HG03575 (cell line): Measurements from ENCODE around the gene C5AR1.
"Not testable (repeated sequence)": the region's sequence is repeated elsewhere in the genome, so short reads cannot be mapped to it uniquely, and the experiment has no call there.

Source experiments
- ATAC-seq: cut with Tn5 transposase; IDR thresholded peaks from one replicate; pipeline ENCODE4 v1.9.1; 2021; ENCODE audit not compliant: unreplicated experiment, insufficient number of reproducible peaks, low FRiP score; ENCODE audit errors: extremely low read depth

Gene C5AR1

DNA sequence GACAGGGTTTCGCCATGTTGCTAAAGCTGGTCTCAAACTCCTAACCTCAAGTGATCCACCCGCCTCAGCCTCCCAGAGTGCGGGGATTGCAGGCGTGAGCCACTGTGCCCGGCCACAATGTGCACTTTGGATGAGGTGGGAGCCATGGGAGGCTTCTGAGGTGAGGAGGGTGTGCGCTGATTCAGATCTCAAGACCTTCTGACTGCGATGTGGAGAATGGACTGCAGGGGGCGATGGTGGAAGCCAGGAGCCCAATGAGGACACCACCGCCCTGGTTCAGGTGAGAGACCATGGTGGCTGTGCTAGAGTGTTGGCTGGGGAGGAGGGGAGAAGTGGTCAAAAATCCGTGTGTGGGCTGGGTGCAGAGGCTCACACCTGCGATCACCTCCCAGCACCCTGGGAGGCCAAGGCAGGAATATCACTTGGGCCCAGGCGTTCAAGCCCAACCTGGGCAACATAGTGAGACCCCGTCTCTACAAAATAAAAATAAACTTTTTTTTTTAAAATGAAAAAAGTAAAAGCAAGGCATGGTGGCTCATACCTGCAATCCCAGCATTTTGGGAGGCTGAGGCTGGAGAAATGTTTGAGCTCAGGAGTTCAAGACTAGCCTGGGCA is 29.4 kb upstream of the C5AR1 start:
- no peak for ATAC-seq

DNA sequence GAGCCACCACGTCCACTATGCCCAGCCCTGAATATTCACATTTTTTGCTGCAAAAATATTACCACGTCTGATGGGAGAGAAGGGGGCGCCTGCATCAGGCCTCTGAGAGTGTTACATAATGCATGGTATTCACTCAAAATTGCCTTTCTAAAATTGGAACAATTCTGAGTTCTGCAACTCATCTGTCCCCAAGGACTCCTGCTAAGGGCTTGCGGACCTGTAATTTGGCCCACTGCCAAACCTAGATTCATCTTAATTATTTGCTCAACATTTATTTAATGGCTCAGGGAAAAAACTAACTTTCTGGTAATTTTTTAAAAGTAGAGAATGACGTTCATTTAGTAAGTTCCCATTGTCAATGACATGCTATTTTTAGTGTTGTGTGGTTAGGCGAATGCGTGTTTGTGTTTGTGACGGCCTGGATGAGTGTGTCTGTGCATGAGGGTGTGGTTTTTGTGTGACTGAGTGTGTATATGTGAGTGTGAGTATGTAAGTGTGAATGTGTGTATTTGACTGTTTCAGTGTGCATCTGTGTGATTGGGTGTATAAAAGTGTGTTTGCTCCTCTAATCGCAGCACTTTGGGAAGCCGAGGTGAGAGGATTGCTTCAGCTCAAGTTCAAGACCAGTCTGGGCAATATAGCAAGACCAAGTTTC is 26.1 kb upstream of the C5AR1 start:
- no peak for ATAC-seq

DNA sequence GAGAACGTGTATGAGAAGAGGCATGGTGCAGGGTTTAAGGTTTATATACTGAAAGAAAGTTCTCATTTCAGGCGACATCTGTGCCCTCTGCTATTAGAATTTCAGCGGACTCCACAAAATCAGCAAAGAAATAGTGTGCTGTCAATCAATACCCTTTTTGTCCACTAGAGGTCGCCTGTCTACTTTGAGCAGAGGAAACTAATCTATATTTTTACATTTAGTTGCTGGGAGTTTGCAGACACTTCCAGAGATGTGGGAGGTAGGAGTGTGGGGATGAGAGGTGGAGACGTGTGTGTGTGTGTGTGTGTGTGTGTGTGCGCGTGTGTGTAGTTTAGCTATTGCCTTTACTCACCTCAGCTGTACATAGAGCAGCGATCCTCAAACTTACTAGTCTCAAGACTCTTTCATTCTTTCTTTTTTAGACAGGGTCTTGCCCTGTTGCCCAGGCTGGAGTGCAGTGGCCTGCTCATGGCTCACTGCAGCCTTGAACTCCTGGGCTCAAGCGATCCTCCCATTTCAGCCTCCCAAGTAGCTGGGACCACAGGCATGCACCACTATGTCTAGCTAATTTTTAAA is 25.2 kb upstream of the C5AR1 start:
- ATAC-seq = no peak

GRCh38 chr19:47296036-47296435 is 13.6 kb upstream of the C5AR1 start:
- ATAC-seq = no peak

DNA sequence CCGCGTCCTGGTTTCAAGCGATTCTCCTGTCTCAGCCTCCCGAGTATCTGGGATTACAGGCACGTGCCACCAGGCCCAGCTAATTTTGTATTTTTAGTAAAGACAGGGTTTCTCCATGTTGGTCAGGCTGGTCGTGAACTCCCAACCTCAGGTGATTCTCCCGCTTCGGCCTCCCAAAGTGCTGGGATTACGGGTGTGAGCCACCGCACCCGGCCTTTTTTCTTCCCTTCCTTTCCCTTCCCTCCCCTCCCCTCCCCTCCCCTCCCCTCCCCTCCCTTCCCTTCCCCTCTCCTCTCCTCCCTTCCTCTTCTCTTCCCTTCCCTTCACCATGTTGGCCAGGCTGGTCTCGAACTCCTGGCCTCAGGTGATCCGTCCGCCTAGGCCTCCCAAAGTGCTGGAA is 8.8 kb upstream of the C5AR1 start:
- not testable (repeated sequence) for ATAC-seq

DNA sequence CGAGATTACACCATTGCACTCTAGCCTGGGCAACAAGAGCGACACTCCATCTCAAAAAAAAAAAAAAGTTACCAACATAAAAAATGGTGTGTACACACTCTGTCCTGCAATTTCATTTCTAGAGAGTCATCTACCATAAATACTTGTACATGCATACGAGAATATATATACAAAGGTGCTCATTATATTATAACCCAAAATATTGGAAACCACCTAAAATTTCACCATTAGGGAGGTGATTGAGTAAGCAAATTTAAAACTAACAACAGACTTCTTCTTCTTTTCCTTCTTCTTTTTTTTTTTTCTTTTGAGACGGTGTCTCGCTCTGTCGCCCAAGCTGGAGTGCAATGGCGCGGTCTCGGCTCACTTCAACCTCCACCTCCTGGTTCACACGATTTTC is 7.4 kb upstream of the C5AR1 start:
- no peak for ATAC-seq

DNA sequence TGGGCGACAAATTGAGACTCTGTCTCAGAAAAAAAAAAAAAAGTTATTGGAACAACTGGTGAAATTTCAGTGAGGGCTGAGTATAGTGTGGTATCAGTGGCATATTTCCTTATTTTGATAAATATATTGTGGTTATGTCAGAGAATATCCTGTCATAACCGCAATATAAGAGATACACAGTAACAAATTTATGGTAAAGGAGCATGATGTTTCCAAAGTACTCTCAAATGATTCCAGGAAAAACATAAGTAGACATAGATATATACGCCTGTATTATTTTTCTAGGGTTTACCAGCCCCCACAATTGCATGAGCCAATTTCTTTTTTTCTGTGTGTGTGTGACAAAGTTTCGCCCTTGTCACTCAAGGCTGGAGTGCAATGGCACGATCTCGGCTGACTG is 5.7 kb upstream of the C5AR1 start:
- ATAC-seq = no peak

DNA sequence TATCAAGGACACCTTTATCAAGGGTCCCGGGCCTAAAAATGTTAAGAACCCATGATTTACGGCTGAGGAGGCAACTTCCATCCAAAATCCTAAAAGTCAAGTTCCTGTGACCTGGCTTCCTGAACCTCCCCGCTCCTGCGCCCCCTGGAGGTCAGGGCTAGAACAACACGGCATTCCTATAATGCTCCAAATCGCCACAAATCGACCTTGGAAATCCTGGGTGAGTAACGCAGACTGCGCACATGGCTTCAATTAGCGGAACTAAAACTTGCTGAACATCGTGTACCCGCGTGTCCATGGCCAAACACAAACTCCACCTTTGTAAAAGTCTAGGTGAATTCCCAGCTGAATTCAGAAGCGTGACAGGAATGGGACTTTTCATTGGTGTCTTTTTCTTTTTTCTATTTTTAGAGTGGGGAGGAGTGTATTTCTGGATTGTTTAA is 4.3 kb upstream of the C5AR1 start:
- no peak for ATAC-seq

DNA sequence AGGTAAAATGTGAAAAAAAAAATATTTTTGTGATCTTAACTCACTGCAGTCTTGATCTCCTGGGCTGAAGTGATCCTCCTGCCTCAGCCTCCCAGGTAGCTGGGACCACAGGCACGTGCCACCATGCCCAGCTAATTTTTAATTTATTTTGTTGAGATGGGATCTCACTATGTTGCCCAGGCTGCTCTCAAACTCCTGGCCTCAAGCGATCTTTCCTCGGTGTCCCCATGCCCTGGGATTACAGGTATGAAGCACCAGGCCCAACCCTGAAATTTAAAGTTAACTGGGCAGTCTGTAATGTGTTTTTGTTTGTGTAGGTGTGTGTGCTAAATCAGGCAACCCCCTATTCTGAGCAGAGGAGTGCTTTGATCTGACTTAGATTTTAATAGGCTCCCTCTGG is 3.4 kb upstream of the C5AR1 start:
- ATAC-seq = no peak

DNA sequence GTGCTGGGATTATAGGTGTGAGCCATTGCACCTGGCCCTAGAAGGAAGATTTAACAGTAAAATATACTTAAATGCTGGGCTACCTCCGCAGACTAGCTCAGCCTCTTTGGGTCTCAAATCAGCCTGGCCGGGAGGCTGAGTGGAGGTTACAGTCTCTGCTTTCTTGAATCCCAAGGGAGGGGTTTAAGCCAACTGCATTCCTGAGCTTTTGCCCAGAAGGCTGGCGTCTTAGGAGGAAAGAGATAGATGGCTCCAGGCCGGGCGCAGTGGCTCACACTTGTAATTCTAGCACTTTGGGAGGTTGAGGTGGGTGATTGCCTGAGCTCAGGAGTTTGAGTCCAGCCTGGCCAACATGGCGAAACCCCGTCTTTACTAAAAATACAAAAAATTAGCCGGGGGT is 623 bp upstream of the C5AR1 start:
- no peak for ATAC-seq

GRCh38 chr19:47310323-47310722 is 662 bp downstream of the C5AR1 start:
- no peak for ATAC-seq

GRCh38 chr19:47310819-47311218 is 1.2 kb downstream of the C5AR1 start:
- ATAC-seq = no peak

DNA sequence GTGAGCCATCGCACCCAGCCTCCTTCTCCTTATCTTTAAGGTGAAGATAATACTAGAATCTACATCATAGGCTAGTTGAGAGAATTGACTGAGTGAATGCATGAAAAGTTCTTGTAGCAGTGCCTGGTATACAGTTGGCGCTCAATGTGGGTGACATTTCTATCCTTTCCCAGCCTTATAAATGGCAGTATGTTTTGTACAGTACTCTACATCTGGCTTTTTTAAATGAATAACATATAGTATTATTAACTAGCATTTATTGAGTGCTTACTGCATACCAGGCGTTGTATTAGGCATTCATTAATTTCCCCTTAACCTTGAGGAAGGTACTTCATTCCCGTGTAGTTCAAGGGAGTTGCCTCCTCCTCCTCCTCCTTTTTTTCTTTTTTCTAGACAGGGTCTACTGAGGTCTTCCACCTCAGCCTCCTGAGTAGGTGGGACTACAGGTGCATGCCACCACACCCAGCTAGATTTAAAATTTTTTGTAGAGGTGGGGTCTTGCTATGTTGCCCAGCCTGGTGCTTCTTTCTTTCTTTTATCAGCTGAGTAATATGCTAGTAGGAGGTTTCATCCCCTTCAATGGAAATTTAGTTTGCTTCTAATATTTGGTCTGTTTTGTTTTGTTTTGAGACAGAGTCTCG is 2.8 kb downstream of the C5AR1 start:
- ATAC-seq = no peak

- ATAC-seq = no peak
These were observed 4.2 kb downstream of the C5AR1 start for GRCh38 chr19:47313754-47314295.

GRCh38 chr19:47315125-47315821 is 5.6 kb downstream of the C5AR1 start:
- no peak for ATAC-seq

- ATAC-seq = no peak
These were observed 6.9 kb downstream of the C5AR1 start for GRCh38 chr19:47316513-47316912.

DNA sequence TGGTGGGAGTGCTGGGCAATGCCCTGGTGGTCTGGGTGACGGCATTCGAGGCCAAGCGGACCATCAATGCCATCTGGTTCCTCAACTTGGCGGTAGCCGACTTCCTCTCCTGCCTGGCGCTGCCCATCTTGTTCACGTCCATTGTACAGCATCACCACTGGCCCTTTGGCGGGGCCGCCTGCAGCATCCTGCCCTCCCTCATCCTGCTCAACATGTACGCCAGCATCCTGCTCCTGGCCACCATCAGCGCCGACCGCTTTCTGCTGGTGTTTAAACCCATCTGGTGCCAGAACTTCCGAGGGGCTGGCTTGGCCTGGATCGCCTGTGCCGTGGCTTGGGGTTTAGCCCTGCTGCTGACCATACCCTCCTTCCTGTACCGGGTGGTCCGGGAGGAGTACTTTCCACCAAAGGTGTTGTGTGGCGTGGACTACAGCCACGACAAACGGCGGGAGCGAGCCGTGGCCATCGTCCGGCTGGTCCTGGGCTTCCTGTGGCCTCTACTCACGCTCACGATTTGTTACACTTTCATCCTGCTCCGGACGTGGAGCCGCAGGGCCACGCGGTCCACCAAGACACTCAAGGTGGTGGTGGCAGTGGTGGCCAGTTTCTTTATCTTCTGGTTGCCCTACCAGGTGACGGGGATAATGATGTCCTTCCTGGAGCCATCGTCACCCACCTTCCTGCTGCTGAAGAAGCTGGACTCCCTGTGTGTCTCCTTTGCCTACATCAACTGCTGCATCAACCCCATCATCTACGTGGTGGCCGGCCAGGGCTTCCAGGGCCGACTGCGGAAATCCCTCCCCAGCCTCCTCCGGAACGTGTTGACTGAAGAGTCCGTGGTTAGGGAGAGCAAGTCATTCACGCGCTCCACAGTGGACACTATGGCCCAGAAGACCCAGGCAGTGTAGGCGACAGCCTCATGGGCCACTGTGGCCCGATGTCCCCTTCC is 10.5 kb downstream of the C5AR1 start:
- no peak for ATAC-seq

DNA sequence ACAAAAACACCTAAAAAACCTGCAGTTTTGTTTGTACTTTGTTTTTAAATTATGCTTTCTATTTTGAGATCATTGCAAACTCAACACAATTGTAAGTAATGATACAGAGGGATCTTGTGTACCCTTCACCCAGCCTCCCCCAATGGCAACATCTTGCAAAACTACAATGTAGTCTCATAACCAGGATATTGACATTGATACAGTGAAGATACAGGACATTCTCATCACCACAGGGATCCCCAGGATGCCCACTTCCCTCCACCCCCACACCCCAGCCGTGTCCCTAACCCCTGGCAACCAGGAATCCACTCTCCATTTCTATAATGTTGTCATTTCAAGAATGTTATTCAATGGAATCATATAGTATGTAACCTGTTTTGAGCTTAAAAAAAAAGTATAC is 12.0 kb downstream of the C5AR1 start:
- ATAC-seq = no peak
